GM10266 (cell line): ENCODE data around the gene CAMK2N2.
"Not testable (repeated sequence)": the region's sequence is repeated elsewhere in the genome, so short reads cannot be mapped to it uniquely, and the experiment has no call there.

Experiments used
- DNase-seq: peaks from one replicate; pipeline ENCODE4 v3.0.0; 2012; ENCODE audit errors: extremely low spot score
- CTCF ChIP-seq: IDR thresholded peaks from 2 replicates; pipeline ENCODE4 v1.5.1; 2012; ENCODE audit warnings: mild to moderate bottlenecking, low read depth; ENCODE audit not compliant: control insufficient read depth, insufficient read depth; ENCODE audit errors: missing control alignments

The CAMK2N2 gene

GRCh38 chr3:184275381-184275701, 14.0 kb upstream of the CAMK2N2 start:
- no peak for TF ChIP-seq CTCF
- DNase-seq, result no peak

- DNase-seq, result no peak
- no peak for TF ChIP-seq CTCF
These were observed 10.9 kb upstream of the CAMK2N2 start for GRCh38 chr3:184272269-184272668.

GRCh38 chr3:184267249-184267648, 5.9 kb upstream of the CAMK2N2 start:
- DNase-seq, result not testable (repeated sequence)

- TF ChIP-seq CTCF, result no peak
- DNase-seq, result no peak
These were observed 1.4 kb upstream of the CAMK2N2 start for GRCh38 chr3:184262764-184263179.

- no peak for TF ChIP-seq CTCF
- peak; percentile 75 for DNase-seq
These were observed 756 bp upstream of the CAMK2N2 start for GRCh38 chr3:184261854-184262763.

GRCh38 chr3:184260724-184261269, 556 bp downstream of the CAMK2N2 start:
- peak; percentile 75 for DNase-seq

GRCh38 chr3:184259878-184260723, 1.3 kb downstream of the CAMK2N2 start:
- TF ChIP-seq CTCF, result no peak
- DNase-seq, result peak; percentile 91

More at GRCh38 chr3:184260724-184261269, 556 bp downstream of the CAMK2N2 start:
- no peak for TF ChIP-seq CTCF
